K562 (cell line): ENCODE measurements around the gene DOK3. TPM values are rescaled to one million over a fixed set of nuclear protein-coding genes. Genes with fewer than 3 reads are reported as not detected.

ENCODE experiments used
- GTF2F1 ChIP-seq: IDR thresholded peaks from 2 replicates; pipeline ENCODE4 v1.6.1; 2011; ENCODE audit warnings: low read depth, low read length, improper control_type of control experiment
- HINFP ChIP-seq: fragments of 450-650 bp; conservative IDR thresholded peaks from 2 replicates; pipeline ENCODE4 v1.6.1; 2016; ENCODE audit warnings: missing genetic modification characterization, low read depth, mild to moderate bottlenecking, control low read depth, missing compliant biosample characterization
- HIVEP1 ChIP-seq: fragments of 250-450 bp; sonication (Bioruptor Pico); IDR thresholded peaks from 2 replicates; pipeline ENCODE4 v1.4.0; 2020; ENCODE audit warnings: mild to moderate bottlenecking
- HLTF ChIP-seq: fragments of 450-650 bp; IDR thresholded peaks from 2 replicates; pipeline ENCODE4 v1.6.1; 2016
- L3MBTL2 ChIP-seq: fragments of 450-650 bp; IDR thresholded peaks from 2 replicates; pipeline ENCODE4 v1.6.1; 2016; ENCODE audit warnings: mild to moderate bottlenecking, moderate library complexity
- MEIS2 ChIP-seq: fragments of 450-650 bp; IDR thresholded peaks from 2 replicates; pipeline ENCODE4 v1.6.1; 2014; ENCODE audit warnings: mild to moderate bottlenecking; ENCODE audit not compliant: partially characterized antibody
- MTF1 ChIP-seq: fragments of 250-450 bp; sonication (Bioruptor Pico); IDR thresholded peaks from 2 replicates; pipeline ENCODE4 v1.9.0; 2021; ENCODE audit warnings: moderate library complexity, mild to moderate bottlenecking, inconsistent platforms, borderline replicate concordance
- MYC ChIP-seq, 2 experiments: fragments of 250-450 bp in 1 of 2; sonication (Bioruptor Pico) in 1 of 2; IDR thresholded peaks; 2 replicates each; pipeline versions ENCODE4 v1.5.1 to v1.6.1; 2012 to 2021; ENCODE audit warnings: low read depth in 2 of 2, borderline replicate concordance in 1 of 2, improper control_type of control experiment in 1 of 2, low read length in 1 of 2, mild to moderate bottlenecking in 1 of 2, moderate library complexity in 1 of 2
- PBX2 ChIP-seq, 2 experiments: IDR thresholded peaks in 1 of 2; conservative IDR thresholded peaks in 1 of 2; 2 replicates each; pipeline ENCODE4 v1.6.1; 2016; ENCODE audit warnings: low read depth in 2 of 2, mild to moderate bottlenecking in 1 of 2, missing compliant biosample characterization in 1 of 2, missing genetic modification characterization in 1 of 2, moderate library complexity in 1 of 2
- PHF21A ChIP-seq: fragments of 450-650 bp; IDR thresholded peaks from 2 replicates; pipeline ENCODE4 v1.6.1; 2017; ENCODE audit warnings: low read depth, borderline replicate concordance
- TAL1 ChIP-seq: fragments of 450-650 bp; IDR thresholded peaks from 2 replicates; pipeline ENCODE4 v1.6.1; 2016; ENCODE audit warnings: mild to moderate bottlenecking
- TEAD2 ChIP-seq: fragments of 450-650 bp; IDR thresholded peaks from 2 replicates; pipeline ENCODE4 v1.6.1; 2016; ENCODE audit warnings: missing genetic modification characterization, control low read depth, missing compliant biosample characterization
- polyA plus RNA-seq, 8 experiments: library from polyadenylated mRNA; depleted of rRNA in 4 of 8; stranded (reverse) in 5 of 8; unstranded in 3 of 8; fragments of >200 nt; fragmentation: Nextera tagmentation in 2 of 8; fragmentation: Illumina TruSeq in 1 of 8; extraction: Ambion mirVana in 2 of 8; extraction: Trizol in 1 of 8; gene quantifications; 2 replicates each; pipeline versions ENCODE4 v1.2.1 to v1.2.3, GENCODE V29; 2011 to 2014; ENCODE audit warnings: inconsistent platforms in 1 of 8, missing spikeins in 1 of 8
- total RNA-seq, 7 experiments: library from RNA; depleted of rRNA in 6 of 7; stranded (reverse); fragments of >200 nt in 6 of 7; fragmentation: Illumina TruSeq in 2 of 7; extraction: Trizol in 2 of 7; gene quantifications; 2 replicates each; pipeline versions ENCODE4 v1.2.1 to v1.2.3, GENCODE V29; 2011 to 2021; ENCODE audit warnings: low replicate concordance in 1 of 7
- TF ChIP-seq, protein P1 (sequence below): fragments of 200-800 bp; sonication (Bioruptor generic); IDR thresholded peaks from 2 replicates; pipeline ENCODE4 v1.6.1; 2016; ENCODE audit warnings: missing genetic modification characterization, missing compliant biosample characterization
- TF ChIP-seq, protein P2 (sequence below): fragments of 250-450 bp; sonication (Bioruptor Pico); IDR thresholded peaks from 2 replicates; pipeline ENCODE4 v1.4.0; 2020; ENCODE audit warnings: mild to moderate bottlenecking

DOK3 gene
- total and polyA plus RNA-seq, 9 of the 15 experiments (the other 6 are each of a cell fraction or from before 2014, with no cell fraction given): 1.3 to 23.0 (median 8.0) TPM

- TF ChIP-seq MTF1 (CRISPR knock-in tag): no peak
- no peak for TF ChIP-seq TAL1
- no peak for TF ChIP-seq PBX2 (CRISPR knock-in tag; IDR thresholded peaks at IDR 0.05; ENCODE audit: low read depth)
- peak; percentile 48; the same call in 1 of the 2 replicates for TF ChIP-seq PBX2 (tag; conservative IDR thresholded peaks at IDR 0.05; ENCODE audit: low read depth)
- 0 out of 2 replicates have a peak, but pooled peaks have one; percentile 34 for TF ChIP-seq MYC (IDR thresholded peaks at IDR 0.05; ENCODE audit: low read depth, low read length)
- TF ChIP-seq MYC (CRISPR knock-in tag; IDR thresholded peaks at IDR 0.05; ENCODE audit: borderline replicate concordance, low read depth): no peak
- peak; percentile 81 for TF ChIP-seq L3MBTL2
- no peak for TF ChIP-seq PHF21A
- no peak for TF ChIP-seq HINFP (tag)
- TF ChIP-seq, protein P1, sequence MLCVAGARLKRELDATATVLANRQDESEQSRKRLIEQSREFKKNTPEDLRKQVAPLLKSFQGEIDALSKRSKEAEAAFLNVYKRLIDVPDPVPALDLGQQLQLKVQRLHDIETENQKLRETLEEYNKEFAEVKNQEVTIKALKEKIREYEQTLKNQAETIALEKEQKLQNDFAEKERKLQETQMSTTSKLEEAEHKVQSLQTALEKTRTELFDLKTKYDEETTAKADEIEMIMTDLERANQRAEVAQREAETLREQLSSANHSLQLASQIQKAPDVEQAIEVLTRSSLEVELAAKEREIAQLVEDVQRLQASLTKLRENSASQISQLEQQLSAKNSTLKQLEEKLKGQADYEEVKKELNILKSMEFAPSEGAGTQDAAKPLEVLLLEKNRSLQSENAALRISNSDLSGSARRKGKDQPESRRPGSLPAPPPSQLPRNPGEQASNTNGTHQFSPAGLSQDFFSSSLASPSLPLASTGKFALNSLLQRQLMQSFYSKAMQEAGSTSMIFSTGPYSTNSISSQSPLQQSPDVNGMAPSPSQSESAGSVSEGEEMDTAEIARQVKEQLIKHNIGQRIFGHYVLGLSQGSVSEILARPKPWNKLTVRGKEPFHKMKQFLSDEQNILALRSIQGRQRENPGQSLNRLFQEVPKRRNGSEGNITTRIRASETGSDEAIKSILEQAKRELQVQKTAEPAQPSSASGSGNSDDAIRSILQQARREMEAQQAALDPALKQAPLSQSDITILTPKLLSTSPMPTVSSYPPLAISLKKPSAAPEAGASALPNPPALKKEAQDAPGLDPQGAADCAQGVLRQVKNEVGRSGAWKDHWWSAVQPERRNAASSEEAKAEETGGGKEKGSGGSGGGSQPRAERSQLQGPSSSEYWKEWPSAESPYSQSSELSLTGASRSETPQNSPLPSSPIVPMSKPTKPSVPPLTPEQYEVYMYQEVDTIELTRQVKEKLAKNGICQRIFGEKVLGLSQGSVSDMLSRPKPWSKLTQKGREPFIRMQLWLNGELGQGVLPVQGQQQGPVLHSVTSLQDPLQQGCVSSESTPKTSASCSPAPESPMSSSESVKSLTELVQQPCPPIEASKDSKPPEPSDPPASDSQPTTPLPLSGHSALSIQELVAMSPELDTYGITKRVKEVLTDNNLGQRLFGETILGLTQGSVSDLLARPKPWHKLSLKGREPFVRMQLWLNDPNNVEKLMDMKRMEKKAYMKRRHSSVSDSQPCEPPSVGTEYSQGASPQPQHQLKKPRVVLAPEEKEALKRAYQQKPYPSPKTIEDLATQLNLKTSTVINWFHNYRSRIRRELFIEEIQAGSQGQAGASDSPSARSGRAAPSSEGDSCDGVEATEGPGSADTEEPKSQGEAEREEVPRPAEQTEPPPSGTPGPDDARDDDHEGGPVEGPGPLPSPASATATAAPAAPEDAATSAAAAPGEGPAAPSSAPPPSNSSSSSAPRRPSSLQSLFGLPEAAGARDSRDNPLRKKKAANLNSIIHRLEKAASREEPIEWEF (CRISPR knock-in tag): no peak
- 0 out of 2 replicates have a peak, but pooled peaks have one; percentile 13 for TF ChIP-seq HIVEP1 (CRISPR knock-in tag)
- 0 out of 2 replicates have a peak, but pooled peaks have one; percentile 51 for TF ChIP-seq HLTF
- TF ChIP-seq, protein P2, sequence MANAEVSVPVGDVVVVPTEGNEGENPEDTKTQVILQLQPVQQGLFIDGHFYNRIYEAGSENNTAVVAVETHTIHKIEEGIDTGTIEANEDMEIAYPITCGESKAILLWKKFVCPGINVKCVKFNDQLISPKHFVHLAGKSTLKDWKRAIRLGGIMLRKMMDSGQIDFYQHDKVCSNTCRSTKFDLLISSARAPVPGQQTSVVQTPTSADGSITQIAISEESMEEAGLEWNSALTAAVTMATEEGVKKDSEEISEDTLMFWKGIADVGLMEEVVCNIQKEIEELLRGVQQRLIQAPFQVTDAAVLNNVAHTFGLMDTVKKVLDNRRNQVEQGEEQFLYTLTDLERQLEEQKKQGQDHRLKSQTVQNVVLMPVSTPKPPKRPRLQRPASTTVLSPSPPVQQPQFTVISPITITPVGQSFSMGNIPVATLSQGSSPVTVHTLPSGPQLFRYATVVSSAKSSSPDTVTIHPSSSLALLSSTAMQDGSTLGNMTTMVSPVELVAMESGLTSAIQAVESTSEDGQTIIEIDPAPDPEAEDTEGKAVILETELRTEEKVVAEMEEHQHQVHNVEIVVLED: no peak
- no peak for TF ChIP-seq TEAD2
- peak; percentile 36 for TF ChIP-seq MEIS2
- no peak for TF ChIP-seq GTF2F1
Observed at GRCh38 chr5:177478711-177479646, 30.6 kb downstream of the DOK3 start (continued).
